HG03457 (cell line): ENCODE measurements around the gene MED12L.

Experiments
- ATAC-seq: cut with Tn5 transposase; IDR thresholded peaks from one replicate; pipeline ENCODE4 v1.9.1; 2021; ENCODE audit warnings: moderate number of reproducible peaks; ENCODE audit not compliant: unreplicated experiment

MED12L gene

DNA sequence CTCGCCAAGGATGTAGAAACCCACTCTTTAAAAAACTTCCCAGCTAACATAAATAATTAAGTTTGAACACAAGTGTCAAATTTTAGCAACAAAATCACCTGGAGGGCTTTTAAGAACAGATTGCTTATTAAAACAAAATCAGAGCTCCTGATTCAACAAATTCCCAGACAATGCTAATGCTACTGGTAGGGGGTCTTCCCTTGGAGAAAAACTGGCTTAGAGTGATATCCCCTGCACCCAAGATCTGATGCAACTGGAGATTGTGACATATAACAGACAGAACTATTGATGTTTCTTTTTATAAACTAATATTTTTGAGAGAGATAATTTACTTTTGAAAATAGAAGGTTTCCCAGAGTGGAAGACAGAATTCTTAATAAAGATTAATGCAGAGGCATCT is 355.5 kb downstream of the MED12L start:
- no peak for ATAC-seq

DNA sequence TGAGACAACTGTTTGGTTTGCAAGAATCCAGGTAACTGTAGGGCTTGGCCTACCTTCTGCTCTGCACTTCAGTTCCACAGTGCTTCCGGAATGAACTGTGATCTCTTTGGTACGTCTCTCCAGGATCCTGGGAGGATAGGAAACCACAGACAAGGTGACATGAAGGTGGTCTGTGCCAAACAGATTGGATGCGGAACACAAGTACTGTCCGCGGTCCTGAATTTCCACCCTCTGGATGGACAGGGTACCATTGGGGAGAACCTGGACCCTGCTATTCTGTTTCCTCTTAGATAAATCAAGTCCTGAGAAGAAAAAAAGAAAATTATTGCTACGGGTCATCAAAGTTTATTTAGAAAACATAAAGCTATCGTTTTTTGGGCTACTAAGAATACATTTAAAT is 358.1 kb downstream of the MED12L start:
- ATAC-seq, result no peak

DNA sequence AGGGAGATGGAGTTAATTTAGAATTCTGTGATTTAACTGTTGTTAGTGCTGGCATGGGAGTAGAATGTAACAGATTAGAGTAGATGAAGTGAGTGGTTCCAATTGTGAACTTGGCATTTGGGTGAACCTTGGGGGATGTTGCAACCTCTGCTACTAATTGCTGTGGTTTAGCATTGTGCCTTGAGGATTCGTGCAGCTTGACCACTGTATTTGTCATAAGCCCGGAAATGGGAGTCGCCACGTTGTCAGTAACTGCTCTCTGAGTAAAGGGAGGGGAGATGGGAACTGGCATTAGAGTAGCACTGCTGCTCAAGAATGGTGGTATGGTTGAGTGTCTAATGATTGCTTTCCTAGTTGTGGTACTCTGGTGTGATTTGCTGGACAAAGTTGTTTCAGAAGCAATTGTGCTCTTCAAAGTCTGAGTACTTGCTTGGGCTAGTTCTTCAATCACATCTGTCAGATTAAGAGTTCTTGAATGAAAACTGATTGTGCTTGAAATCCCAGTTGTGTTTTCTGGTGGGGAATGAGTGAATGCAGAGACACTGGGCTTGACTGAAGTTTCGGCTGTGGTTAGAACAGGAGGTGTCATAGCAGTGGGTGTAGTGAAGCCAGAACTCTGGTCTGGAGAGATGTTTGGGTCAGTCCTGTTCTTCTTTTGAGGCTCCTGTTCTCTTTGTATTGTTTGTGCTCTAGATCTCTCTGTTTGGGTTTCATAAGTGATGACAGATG is 360.0 kb downstream of the MED12L start:
- no peak for ATAC-seq

DNA sequence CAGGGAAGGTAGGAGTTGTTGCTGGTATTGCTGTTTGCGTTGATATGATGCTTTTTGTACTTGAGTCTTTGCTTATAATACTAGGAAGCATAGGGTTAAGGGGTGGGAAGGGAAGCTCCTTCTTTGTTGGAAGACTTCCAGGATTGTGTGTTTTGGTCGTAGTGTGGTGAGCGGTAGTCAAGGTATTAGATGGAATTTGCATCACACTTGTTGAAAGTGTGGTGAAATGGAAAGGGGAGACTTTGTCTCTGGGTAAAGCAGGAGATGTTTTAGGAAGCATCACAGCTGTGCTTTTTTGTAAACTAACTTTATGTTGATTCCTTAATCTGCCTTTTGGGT is 360.5 kb downstream of the MED12L start:
- ATAC-seq, result no peak

DNA sequence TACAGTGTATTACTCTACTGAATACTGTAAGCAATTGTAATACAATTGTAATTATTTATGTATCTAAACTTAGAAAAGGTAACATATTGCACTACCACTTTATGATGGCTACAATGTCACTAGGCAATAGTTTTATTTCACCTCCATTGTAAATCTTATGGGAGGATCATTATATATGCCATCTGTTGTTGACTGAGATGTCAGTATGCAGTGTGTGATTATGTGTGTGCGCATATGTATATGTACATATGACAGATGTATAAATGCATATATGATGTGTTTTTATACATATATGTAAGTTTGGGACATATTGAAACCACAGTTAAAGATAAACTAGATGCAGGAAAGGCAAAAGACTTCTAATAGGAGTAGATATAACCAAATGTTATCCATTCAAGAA is 366.9 kb downstream of the MED12L start:
- ATAC-seq, result no peak

DNA sequence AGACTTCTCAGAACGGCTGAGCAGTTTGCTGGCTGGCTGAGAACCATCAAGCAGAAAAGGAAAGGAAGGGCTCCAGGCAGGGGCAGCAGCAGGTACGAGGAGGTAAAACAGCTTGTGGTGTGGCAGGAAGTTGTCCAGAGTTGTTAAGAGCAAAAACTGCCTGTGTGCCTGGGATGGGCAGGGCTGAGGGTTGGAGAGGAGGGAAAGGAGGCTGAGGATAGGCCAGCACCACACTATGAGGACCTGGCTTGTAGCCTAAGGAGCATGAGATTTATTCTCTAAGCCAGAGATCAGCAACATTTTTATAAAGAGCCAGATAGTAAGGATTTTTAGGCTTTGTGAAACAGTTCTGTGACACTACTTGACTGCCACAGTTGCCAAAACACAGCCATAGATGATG is 367.4 kb downstream of the MED12L start:
- no peak for ATAC-seq

DNA sequence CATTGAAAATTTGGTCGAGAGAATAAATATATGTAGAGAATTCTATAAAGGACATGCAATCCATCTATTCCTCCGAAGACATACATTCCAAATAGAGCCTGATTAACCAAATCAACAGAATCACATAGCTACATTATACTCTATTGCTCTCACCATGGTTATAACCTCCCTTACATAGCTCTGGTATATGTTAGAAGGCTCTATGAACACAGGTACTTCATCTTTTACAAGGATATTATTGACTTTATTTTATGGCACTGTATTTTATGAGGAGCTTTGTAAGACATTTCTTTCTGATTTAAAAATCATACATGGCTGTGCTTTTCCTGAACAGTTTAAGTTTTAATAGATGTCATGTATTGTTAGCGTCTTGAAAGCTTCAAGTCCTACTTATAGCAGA is 370.6 kb downstream of the MED12L start:
- no peak for ATAC-seq

DNA sequence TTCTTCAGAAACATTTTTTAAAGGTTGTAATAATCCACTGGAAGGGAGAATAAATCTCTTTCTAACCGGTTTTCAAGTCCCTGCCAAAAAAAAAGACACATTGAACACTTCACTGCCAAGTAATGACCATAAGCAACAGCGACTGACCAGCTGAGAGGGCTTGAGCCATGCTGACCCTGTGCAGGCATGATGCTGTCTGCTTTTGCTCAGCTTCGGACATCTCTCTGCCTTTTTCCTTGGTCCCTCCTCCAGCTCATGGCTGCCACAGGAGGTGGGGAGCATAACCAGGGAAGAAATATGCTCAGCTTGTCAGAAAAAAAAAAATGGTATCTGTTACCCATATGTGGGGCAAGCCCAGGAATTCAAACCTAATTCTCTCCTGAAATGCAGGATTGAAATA is 373.9 kb downstream of the MED12L start:
- no peak for ATAC-seq

DNA sequence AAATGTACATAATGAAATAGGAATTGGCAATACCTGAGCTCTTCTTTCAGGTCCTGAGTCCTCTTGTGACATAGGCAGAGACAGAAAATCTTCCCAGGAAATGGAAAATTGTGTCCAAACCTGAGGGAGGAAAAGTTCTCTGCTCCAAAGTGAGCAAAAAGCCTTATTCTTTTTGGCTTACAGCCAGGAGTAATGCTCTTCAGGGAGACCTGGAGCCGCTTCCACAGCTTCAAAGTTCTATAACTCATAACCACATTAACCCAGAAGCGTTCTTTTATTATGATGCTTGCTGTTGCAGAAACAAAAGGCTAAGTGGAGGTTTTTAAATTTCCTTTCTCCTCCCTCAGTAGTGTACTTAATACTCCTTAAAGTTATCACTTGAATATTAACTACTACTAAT is 374.8 kb downstream of the MED12L start:
- no peak for ATAC-seq

DNA sequence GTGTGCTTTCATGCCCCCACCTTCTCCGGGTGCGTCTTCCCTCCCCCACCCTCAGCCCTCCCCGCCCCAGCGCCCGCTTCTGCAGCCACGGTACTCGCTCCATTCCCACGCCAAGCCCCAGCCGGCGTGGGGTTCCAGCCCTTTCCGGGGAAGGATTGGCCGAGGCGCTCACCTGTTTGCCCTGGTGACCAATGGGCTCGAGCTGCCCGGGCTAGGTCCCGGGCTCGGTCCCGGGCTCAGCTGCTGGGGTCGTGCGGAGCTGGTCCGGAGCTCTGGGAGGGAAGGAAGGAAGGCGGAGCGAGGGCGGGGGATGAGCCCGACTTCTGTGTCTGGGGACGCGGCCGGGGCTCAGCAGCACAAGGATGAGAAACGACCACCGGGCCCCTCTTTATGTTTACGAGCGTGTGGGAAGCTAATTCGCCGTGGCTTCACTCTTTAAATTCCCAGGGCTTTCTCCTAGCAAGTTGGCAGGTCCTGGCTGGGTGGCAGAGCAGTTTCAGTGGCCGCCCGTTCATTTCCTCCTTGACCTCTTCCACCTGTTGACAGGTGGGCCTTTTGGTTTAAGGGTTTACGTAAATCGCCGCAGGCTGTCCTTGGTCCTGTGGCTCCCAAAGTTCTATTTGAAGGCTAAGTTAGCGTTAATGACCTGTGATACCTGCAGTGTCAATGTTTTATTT is 375.4 kb downstream of the MED12L start, which contains the start of gene IGSF10:
Gene IGSF10 (minus strand): TSS at position 288 of the 677 bp plus-strand sequence. CDS start 2,352 bp downstream, outside the sequence.
- ATAC-seq, result no peak

DNA sequence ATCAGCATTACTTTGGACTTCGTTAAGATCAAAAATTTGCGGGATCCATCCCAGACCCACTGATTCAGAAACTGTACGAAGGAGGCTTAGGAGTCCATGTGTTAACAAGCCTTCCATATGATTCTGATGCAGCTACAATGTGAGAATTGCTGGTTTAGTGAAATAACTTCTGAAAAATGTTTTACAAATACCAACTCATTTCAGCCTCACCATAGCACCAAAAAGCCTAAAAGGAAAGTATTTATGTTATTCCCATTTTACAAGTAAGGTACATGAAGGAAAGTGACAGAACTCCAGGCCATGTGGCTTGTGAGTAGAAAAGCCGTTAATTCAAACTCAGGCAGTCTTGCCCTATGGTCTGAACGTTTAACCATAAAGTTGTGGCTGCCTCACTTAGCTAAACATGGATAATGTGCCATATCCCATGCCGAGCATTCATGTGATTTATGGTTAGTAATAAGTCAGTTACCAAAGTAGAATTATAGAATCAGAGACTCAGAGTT is 376.9 kb downstream of the MED12L start:
- no peak for ATAC-seq

DNA sequence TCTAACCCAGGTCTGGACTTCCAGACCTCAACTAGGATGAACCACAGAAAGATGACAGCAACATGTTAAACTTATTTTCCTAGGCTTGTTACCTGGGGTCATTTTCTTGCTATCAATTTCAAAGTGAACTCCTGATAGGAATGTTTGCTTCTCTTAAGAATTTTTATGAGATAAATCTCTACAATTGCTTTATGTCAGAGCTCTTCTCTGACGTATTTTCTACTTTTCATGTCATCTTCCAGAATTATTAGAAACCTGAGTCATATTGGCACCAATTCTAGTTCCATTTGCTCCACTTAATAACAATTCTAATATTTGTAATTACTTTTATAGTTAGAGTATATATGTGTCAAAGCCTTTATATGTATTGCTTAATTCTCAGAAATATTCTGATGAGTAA is 377.5 kb downstream of the MED12L start:
- ATAC-seq, result no peak

DNA sequence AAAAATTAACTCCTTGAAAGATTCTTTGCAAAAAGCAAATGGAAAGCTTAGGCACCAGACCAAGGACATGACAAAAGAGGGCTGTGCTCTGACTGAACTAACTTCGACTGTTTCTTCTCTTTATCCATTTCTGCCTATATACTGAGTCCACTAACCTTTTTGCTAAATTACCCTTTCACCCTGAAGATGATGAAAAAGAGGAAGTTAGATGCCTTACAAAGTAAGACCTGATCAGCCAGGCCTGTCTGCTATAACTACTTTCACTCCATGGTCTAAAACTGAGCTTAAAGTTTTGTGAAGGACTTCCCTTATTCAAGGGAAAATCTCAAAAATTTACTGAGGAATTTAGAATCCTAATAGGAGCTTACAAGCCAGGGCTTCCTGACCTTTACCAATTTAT is 381.6 kb downstream of the MED12L start:
- ATAC-seq, result no peak

DNA sequence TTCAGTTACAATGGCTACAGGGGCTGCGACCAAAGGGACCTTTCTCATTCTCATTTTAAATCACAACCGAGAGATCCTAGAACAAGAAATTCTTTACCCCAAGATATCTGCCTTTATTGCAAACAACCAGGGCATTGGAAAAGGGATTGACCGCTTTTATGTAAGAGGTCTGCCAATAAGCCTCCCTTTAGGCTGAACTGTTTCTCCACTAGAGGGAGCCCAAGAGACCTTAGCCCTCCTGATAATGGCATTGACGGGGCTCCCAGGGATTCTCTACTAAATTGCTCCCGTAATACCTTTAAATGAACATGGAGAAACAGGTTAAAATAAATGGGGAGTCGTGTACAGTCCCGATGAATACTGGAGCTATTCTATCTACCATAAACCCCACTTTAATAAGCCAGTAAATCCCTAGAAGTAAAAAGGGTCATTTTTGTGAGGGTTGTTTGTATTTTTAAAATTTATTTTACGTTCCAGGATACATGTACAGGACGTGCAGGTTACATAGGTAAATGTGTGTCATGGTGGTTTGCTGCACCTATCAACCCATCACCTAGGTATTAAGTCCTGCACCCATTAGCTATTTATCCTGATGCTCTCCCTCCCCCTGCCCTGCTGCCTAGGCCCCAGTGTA is 382.9 kb downstream of the MED12L start:
- ATAC-seq, result no peak

DNA sequence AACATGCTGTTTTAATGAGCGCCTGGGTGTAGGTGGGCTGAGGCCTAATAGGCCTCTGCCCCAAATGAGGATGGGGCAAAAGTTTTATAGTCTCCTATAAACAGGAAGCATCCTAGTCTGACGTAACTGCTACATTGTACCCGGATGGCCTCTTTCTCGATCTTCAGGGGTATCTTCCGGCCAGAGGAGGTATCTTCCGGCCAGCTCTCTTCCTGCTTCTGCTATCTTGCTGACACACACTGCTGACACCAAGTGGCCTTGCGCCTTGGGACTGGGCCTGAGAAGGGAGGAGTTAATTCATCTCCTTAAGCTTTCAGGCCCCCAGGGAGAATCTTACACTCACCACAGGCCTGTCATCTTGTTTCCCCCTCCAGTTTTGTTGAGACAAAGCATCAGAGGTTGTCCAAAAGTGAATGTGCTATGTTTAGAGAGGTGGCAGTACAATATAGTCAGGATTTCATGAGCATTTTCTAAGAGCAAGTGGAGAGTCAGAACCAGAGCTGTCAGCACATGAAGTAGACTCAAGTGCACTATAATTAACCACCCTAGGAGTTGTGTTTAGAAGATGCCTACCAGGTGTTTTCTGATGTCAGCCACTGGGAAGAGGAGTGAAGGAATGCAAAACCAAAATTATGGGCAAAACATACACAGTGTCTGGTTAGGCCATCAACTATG is 391.0 kb downstream of the MED12L start:
- ATAC-seq, result no peak

DNA sequence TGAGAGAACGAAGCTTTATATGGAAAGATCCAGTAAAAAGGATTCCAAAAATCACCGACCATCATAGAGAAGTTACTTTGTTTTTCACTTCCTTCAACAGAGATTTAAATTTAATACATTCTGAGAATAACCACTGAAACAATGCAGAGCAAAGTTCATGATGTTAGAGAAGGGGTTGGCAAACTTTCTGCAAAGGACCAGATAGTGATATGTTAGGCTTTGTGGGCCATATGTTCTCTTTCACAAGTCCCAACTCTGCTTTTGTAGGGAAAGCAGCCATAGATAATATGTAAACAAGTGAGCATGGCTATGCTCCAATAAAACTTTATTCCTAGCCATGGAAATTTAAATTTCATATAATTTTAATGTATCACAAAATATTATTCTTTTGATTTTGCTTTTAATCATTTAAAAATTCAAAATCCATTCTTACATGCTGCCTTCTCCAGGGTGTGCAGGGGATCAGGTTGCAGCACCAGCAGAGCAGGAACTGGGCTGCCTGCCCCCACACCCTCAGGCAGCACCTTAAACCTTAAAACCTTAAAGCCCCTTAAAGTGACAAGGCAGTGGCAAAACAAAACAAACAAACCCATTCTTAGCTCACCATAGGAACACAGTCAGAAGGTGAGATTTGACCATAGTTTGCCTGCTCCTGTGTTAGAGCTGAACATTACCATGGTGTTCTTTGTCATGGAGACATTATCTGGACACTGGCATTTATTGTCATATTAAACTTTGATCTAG is 392.3 kb downstream of the MED12L start:
- ATAC-seq, result no peak

DNA sequence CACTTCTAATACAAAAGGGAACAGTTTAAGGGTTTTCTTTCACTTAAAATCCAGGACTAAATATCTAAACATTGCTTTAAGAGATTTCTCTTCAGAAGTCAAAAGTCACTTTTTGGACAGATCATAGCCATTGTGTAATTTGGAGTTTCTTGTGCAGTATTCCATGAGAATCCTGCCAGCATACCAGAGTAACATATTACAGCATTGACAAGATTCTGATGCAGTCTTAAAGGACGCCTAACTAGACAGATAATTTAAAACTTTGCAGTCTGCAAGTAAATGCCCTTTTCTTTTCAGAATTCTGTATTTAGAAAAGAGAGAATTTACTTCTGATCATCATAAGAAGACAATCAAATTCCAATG is 392.9 kb downstream of the MED12L start:
- ATAC-seq, result no peak

DNA sequence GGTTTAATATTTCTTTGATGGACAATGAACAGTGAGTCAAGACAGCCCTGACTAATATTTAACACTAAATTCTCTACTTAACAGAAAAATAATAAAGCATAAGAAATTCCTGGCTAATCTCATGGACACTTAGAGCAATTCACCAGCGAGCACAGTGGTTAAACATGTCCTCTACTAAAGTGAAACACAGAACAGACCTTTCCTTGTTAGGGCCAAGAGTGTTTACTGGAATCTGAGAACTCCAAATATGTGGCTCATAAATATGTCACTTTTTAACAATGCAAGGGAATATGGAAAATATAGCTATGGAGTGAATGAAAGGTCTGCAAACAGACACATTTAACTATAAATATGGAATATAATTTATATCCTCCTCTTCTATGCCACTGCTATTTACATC is 394.0 kb downstream of the MED12L start:
- no peak for ATAC-seq

DNA sequence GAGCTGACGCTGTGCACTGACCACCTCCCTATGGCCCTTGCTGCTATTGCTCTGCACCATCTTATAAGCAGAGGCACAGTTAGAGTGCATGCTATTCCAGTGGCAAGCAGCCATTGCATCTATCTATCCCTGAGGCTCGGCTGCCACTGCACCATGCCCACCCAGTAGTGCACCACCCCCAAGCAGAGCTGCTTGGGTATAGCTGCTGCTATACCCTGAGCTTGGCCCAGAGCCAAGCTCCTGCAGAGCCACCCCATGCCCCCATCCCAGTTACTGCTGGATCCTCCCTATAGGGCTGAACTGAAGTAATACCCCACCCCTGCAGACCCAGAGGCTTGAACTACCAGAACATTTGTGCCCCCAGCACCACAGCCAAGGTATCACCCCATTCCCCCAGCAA is 395.0 kb downstream of the MED12L start:
- no peak for ATAC-seq

DNA sequence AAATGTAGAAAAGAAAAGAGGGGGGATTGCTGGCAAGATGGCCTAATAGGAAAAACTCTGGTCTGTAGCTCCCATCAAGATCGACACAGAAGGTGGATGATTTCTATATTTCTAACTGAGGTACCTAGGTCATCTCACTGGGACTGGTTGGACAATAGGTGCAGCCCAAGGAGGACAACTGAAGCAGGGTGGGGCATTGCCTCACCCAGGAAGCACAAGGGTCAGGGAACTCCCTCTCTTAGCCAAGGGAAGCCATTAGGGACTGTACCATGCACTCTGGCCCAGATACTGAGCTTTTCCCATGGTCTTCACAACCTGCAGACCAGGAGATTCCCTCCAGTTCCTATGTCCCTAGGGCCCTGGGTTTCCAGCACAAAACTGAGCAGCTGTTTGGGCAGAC is 398.0 kb downstream of the MED12L start:
- ATAC-seq, result no peak

DNA sequence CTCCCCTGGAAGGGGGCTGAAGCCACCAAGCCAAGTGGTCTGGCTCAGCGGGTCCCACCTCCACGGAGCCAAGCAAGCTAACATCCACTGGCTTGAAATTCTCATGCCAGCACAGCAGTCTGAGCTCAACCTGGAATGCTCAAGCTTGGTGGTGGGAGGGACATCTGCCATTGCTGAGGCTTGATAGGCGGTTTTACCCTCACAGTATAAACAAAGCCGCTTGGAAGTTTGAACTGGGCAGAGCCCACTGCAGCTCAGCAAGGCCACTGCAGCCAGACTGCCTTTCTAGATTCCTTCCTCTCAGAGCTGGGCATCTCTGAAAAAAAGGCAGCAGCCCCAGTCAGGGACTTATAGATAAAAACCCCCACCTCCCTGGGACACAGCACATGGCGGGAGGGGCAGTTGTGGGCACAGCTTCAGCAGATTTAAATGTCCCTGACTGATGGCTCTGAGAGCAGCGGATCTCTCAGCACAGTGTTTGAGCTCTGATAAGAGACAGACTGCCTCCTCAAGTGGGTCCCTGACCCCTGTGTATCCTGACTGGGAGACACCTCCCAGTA is 398.6 kb downstream of the MED12L start:
- no peak for ATAC-seq
